HCT116 (cell line): ENCODE results near the gene ANKS1A. TPM values are rescaled to one million over a fixed set of nuclear protein-coding genes. Genes with fewer than 3 reads are reported as not detected.
"Not testable (repeated sequence)": the region's sequence is repeated elsewhere in the genome, so short reads cannot be mapped to it uniquely, and the experiment has no call there.

ENCODE experiments used
- ATAC-seq: fragments of 200-7000 bp; cut with Tn5 transposase; 2 replicates; pipeline ENCODE4 v1.9.1; 2020; ENCODE audit warnings: mild to moderate bottlenecking, moderate library complexity
- BruUV-seq: library from RNA; stranded (reverse); fragments of 400-500 nt; replicated peaks from 2 replicates; lab custom pipeline; 2021; lab: Mats Ljungman, UMichigan
- CTCF ChIA-PET: fragments of 300-600 bp; sonication (Branson Sonifier 250); formaldehyde crosslinking; loops from one replicate; lab custom pipeline; 2021; ENCODE audit warnings: antibody characterized with exemption; lab: Charles Lee
- POLR2A ChIA-PET: fragments of 300-600, 350-600 bp; sonication (Branson Sonifier 250); formaldehyde crosslinking; loops from one replicate; lab custom pipeline; 2021; ENCODE audit warnings: antibody characterized with exemption; lab: Charles Lee
- RAD21 ChIA-PET, 2 experiments: fragments of 300-600 bp; sonication (Branson Sonifier 250); formaldehyde crosslinking; loops; one replicate each; lab custom pipeline; 2023; ENCODE audit warnings: low total read pairs in 2 of 2; ENCODE audit not compliant: uncharacterized antibody in 2 of 2, unreplicated experiment in 2 of 2, low non-redundant PET in 1 of 2; lab: Charles Lee
- DNase-seq: peaks from one replicate; pipeline ENCODE4 v3.0.0-alpha.2; 2010; ENCODE audit warnings: low read depth, low spot score
- H2AFZ ChIP-seq: fragments of 200-600 bp; shearing (Covaris generic), sonication (generic); 2 replicates; pipeline ENCODE4 v1.6.1; 2017; ENCODE audit warnings: low read depth, mixed run types, mixed read lengths, antibody characterized with exemption, low read length; ENCODE audit not compliant: poor library complexity, severe bottlenecking
- H3K27ac ChIP-seq: 2 replicates; pipeline ENCODE4 v1.5.1; 2012; ENCODE audit warnings: low read depth, low read length
- H3K27me3 ChIP-seq: fragments of 200-600 bp; sonication (generic); 2 replicates; pipeline ENCODE4 v1.6.1; 2016; ENCODE audit warnings: mixed run types, low read length, mixed read lengths; ENCODE audit not compliant: insufficient read depth
- H3K36me3 ChIP-seq, 2 experiments: fragments of 200-500 bp in 1 of 2; fragments of 200-600 bp in 1 of 2; sonication (Bioruptor generic) in 1 of 2; sonication (generic) in 1 of 2; 2 replicates each; pipeline versions ENCODE4 v1.5.1 to v1.6.1; 2014 to 2016; ENCODE audit warnings: low read length in 2 of 2, inconsistent platforms in 1 of 2, mixed read lengths in 1 of 2, mixed run types in 1 of 2; ENCODE audit not compliant: insufficient read depth in 2 of 2, control insufficient read depth in 1 of 2
- H3K4me1 ChIP-seq, 2 experiments: fragments of 200-600 bp in 1 of 2; sonication (generic) in 1 of 2; 2 replicates each; pipeline versions ENCODE4 v1.5.1 to v1.6.1; 2012 to 2017; ENCODE audit warnings: low read length in 2 of 2, inconsistent platforms in 1 of 2, mild to moderate bottlenecking in 1 of 2, mixed read lengths in 1 of 2, mixed run types in 1 of 2, moderate library complexity in 1 of 2; ENCODE audit not compliant: insufficient read depth in 2 of 2, control insufficient read depth in 1 of 2
- H3K4me2 ChIP-seq: fragments of 200-600 bp; sonication (generic); 2 replicates; pipeline ENCODE4 v1.6.1; 2017; ENCODE audit warnings: mixed run types, low read length, mixed read lengths
- H3K4me3 ChIP-seq, 2 experiments: fragments of 200-600 bp in 1 of 2; sonication (generic) in 1 of 2; replicated peaks in 1 of 2; 2 replicates each; pipeline ENCODE4 v1.5.1; 2011 to 2016; ENCODE audit warnings: low read length in 2 of 2, control low read depth in 1 of 2, low read depth in 1 of 2, mild to moderate bottlenecking in 1 of 2, mixed read lengths in 1 of 2, mixed run types in 1 of 2
- H3K79me2 ChIP-seq: fragments of 200-600 bp; sonication (generic); 2 replicates; pipeline ENCODE4 v1.6.1; 2017; ENCODE audit warnings: mild to moderate bottlenecking, mixed run types, low read length, moderate library complexity, mixed read lengths; ENCODE audit not compliant: insufficient read depth
- H3K9ac ChIP-seq: fragments of 200-600 bp; sonication (generic); 2 replicates; pipeline ENCODE4 v1.6.1; 2016; ENCODE audit warnings: low read length, mixed read lengths
- H3K9me2 ChIP-seq: fragments of 200-600 bp; sonication (generic), shearing (Covaris generic); 2 replicates; pipeline ENCODE4 v1.6.1; 2017; ENCODE audit warnings: mixed run types, mild to moderate bottlenecking, moderate library complexity; ENCODE audit not compliant: insufficient read depth
- H3K9me3 ChIP-seq, 2 experiments: fragments of 200-500 bp in 1 of 2; fragments of 200-600 bp in 1 of 2; sonication (Bioruptor generic) in 1 of 2; sonication (generic) in 1 of 2; 2 replicates each; pipeline ENCODE4 v1.6.1; 2014 to 2017; ENCODE audit warnings: low read length in 2 of 2, mixed read lengths in 2 of 2, inconsistent platforms in 1 of 2, low read depth in 1 of 2, mild to moderate bottlenecking in 1 of 2, mixed run types in 1 of 2, moderate library complexity in 1 of 2; ENCODE audit not compliant: control insufficient read depth in 1 of 2, insufficient read depth in 1 of 2
- H4K20me1 ChIP-seq: fragments of 200-600 bp; sonication (generic), shearing (Covaris generic); 2 replicates; pipeline ENCODE4 v1.6.1; 2017; ENCODE audit warnings: mixed run types, mild to moderate bottlenecking, moderate library complexity; ENCODE audit not compliant: insufficient read depth
- CEBPB ChIP-seq: IDR thresholded peaks from 2 replicates; pipeline ENCODE4 v1.6.1; 2012; ENCODE audit warnings: low read depth
- POLR2AphosphoS5 ChIP-seq: IDR thresholded peaks from 2 replicates; pipeline ENCODE4 v1.6.1; 2011; ENCODE audit warnings: mild to moderate bottlenecking, low read depth, low read length, moderate library complexity
- SIN3A ChIP-seq: IDR thresholded peaks from 2 replicates; pipeline ENCODE4 v1.6.1; 2012; ENCODE audit warnings: low read depth
- TCF7L2 ChIP-seq: IDR thresholded peaks from 2 replicates; pipeline ENCODE4 v1.7.0; 2011; ENCODE audit warnings: borderline replicate concordance, inconsistent platforms; ENCODE audit not compliant: insufficient read depth, insufficient read length; ENCODE audit errors: extremely low read depth
- ZNF274 ChIP-seq: fragments of 200-500 bp; sonication (Bioruptor generic); IDR thresholded peaks from 2 replicates; pipeline ENCODE4 v1.6.1; 2014; ENCODE audit warnings: mild to moderate bottlenecking, low read depth, low read length, inconsistent platforms
- intact Hi-C: fragments of 100-400 bp; cut with micrococcal nuclease; formaldehyde crosslinking; loops from 2 replicates; pipeline ENCODE4 v1.10.0; 2022
- total RNA-seq: library from RNA; stranded (reverse); gene quantifications from one replicate; pipeline ENCODE4 v1.2.1, GENCODE V29; 2021; ENCODE audit not compliant: unreplicated experiment
- TF ChIP-seq, protein P1 (sequence below): IDR thresholded peaks from 2 replicates; pipeline ENCODE4 v1.6.1; 2011; ENCODE audit warnings: mild to moderate bottlenecking, low read length, moderate library complexity; ENCODE audit not compliant: insufficient replicate concordance; ENCODE audit errors: extremely low read depth
- TF ChIP-seq, protein P2 (sequence below): IDR thresholded peaks from 2 replicates; pipeline ENCODE4 v1.6.1; 2012

ANKS1A gene
- total RNA-seq, 1 experiment from 2014 or later: 20.6 TPM

DNA sequence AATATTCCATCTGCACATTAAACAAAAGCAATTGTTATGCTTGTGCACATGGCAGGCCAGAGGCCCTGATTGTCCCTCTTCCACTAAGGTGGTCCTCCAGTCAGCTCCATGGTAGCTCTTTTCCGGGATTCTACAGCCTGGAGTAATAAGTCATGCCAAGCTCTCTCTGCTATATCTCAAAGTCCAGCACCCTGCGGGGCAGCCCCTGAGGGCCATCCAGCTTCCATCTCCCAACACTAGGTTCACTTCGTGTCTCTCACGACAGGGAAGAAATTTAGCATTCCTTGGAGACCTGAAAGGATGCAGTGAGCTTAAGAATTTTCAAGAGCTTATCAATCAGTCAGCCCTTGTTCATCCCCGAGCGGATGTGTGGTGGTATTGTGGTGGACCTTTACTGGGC is 112.3 kb downstream of the ANKS1A start:
- POLR2A ChIA-PET, H3K9me2 ChIP-seq, RAD21 ChIA-PET, H4K20me1 ChIP-seq, ATAC-seq, H3K9me3 ChIP-seq, H2AFZ ChIP-seq, H3K4me1 ChIP-seq, H3K79me2 ChIP-seq, intact Hi-C loops, BruUV-seq, H3K36me3 ChIP-seq, H3K27ac ChIP-seq, H3K27me3 ChIP-seq, DNase-seq, CTCF ChIA-PET, H3K4me3 ChIP-seq, H3K4me2 ChIP-seq, H3K9ac ChIP-seq: not testable (repeated sequence)

DNA sequence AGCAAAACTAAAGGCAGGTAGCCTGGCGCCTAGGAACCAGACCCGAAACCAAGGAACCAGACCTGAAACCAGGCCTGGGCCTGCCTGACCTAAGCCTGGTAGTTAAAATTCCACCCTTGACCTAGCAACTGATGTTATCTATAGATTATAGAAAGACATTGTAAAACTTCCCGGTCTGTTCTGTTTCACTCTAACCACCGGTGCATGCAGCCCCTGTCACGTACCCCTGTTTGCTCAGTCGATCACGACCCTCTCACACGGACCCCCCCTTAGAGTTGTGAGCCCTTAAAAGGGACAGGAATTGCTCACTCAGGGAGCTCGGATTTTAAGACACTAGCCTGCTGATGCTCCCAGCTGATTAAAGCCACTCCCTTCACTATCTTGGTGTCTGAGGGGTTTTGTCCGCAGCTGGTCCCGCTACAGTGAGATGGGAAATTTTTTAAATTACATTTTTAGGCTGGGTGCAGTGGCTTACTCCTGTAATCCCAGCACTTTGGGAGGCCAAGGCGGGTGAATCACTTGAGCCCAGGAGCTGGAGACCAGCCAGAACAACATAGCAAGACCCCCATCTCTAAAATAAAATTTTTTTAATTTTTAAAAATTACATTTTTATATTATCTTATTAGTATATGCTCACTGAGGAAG is 115.0 kb downstream of the ANKS1A start:
- H3K9me3 ChIP-seq, POLR2A ChIA-PET, H3K79me2 ChIP-seq, H3K9ac ChIP-seq, H3K27me3 ChIP-seq, intact Hi-C loops, ATAC-seq, H3K4me1 ChIP-seq, H2AFZ ChIP-seq, H3K4me3 ChIP-seq, H3K27ac ChIP-seq, H3K9me2 ChIP-seq, H3K36me3 ChIP-seq, H4K20me1 ChIP-seq, CTCF ChIA-PET, DNase-seq, H3K4me2 ChIP-seq, RAD21 ChIA-PET, BruUV-seq: not testable (repeated sequence)

DNA sequence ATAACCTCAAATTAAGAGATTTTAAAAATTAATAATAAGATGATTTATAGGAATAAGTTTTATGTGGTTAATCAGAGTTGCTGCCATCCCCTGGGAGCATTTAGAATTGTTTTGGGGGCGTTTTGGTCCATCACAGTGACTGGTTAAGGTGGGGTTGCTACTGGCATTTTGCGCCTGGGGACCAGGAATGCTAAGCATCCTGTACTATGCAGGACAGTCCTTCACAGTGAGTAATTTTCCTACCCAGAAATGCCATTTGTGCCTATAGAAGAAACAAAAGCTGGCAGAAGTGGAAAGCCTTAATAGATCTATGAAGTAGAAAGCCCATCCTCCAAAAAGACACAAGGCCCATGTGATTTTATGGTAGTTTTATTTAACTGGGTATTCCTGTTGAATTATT is 118.0 kb downstream of the ANKS1A start:
- H2AFZ ChIP-seq: no peak overlapping the region
- POLR2A ChIA-PET: no interaction called here
- TF ChIP-seq, protein P1, sequence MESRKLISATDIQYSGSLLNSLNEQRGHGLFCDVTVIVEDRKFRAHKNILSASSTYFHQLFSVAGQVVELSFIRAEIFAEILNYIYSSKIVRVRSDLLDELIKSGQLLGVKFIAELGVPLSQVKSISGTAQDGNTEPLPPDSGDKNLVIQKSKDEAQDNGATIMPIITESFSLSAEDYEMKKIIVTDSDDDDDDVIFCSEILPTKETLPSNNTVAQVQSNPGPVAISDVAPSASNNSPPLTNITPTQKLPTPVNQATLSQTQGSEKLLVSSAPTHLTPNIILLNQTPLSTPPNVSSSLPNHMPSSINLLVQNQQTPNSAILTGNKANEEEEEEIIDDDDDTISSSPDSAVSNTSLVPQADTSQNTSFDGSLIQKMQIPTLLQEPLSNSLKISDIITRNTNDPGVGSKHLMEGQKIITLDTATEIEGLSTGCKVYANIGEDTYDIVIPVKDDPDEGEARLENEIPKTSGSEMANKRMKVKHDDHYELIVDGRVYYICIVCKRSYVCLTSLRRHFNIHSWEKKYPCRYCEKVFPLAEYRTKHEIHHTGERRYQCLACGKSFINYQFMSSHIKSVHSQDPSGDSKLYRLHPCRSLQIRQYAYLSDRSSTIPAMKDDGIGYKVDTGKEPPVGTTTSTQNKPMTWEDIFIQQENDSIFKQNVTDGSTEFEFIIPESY: no peak
- TF ChIP-seq TCF7L2 (no peak), CEBPB (no peak), ZNF274 (no peak), SIN3A (no peak), POLR2AphosphoS5 (no peak)
- TF ChIP-seq, protein P2, sequence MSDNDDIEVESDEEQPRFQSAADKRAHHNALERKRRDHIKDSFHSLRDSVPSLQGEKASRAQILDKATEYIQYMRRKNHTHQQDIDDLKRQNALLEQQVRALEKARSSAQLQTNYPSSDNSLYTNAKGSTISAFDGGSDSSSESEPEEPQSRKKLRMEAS: no peak
- no TSS peak for BruUV-seq
- intact Hi-C loops: no loop called here
- no peaks in the 10 kb centered on the region for H3K9me3 ChIP-seq
- no peak for DNase-seq
- RAD21 ChIA-PET: no interaction called here
- 0 out of 2 replicates have a peak, but pooled peaks cover 5% of the 10 kb centered on the region for H3K9me2 ChIP-seq
- no peaks in the 10 kb centered on the region for H3K36me3 ChIP-seq
- no peaks in the 10 kb centered on the region; the same call in 1 of the 2 replicates for H4K20me1 ChIP-seq
- CTCF ChIA-PET: no interaction called here
- no peaks in the 10 kb centered on the region for H3K27me3 ChIP-seq
- no peaks in the 10 kb centered on the region for H3K79me2 ChIP-seq
- H3K4me1 ChIP-seq: no peaks in the 10 kb centered on the region
- H3K4me3 ChIP-seq: no peak overlapping the region
- no peak for ATAC-seq
- H3K4me2 ChIP-seq: no peak overlapping the region
- no peak overlapping the region for H3K27ac ChIP-seq
- no peak overlapping the region for H3K9ac ChIP-seq
